GM18498 (cell line): ENCODE data around the gene HES3.
"Not testable (repeated sequence)": the region's sequence is repeated elsewhere in the genome, so short reads cannot be mapped to it uniquely, and the experiment has no call there.

Experiments used
- ATAC-seq: cut with Tn5 transposase; IDR thresholded peaks from one replicate; pipeline ENCODE4 v1.9.1; 2021; ENCODE audit warnings: mild to moderate bottlenecking, moderate library complexity; ENCODE audit not compliant: unreplicated experiment

The HES3 gene

DNA sequence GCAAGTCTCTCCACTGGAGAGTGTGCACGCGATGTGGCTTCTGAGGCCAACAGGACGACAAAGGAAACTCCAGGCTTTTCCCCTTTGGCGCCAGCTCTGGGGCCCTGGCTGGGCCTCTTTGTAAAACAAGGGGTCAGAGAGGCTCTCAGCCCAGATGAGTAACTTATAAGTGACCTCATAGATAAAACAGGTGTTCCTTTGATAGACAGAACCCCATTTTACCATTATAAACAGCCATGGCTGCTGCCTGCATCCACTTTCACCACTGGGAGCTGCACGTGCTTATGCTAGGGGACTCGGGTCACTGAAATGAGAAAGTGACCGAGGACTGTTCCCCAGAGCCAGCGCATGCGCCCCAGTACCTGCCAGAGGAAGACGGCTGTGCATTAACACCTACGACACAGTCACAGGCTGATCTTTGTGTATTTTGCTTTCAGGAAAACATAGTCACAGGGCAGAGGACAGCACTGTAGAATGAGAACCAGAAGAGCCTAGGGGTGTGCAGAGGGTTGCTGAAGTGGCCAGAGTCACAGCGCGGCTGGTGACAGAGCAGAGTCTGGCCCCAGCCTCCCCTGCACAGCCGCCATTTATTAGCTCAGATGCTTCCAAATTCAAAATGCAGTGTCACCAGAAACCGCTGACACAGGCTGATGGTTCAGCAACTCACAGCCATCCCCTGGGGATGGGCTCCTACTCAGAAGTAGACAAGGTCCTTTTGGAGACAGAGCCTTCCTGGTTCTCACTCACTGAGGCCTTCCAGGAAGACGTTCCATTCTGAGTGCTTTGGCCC lies 25.4 kb upstream of the HES3 start:
- ATAC-seq = no peak

DNA sequence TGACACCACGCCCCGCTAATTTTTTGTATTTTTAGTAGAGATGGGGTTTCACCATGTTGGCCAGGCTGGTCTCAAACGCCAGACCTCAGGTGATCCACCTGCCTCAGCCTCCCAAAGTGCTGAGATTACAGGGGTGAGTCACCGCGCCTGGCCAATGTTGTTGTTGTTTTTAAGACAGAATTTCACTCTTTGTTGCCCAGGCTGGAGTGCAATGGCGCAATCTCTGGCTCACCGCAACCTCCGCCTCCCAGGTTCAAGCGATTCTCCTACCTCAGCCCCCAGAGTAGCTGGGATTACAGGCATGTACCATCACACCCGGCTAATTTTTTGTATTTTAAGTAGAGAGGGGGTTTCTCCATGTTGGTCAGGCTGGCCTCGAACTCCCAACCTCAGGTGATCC lies 24.3 kb upstream of the HES3 start:
- ATAC-seq = not testable (repeated sequence)

DNA sequence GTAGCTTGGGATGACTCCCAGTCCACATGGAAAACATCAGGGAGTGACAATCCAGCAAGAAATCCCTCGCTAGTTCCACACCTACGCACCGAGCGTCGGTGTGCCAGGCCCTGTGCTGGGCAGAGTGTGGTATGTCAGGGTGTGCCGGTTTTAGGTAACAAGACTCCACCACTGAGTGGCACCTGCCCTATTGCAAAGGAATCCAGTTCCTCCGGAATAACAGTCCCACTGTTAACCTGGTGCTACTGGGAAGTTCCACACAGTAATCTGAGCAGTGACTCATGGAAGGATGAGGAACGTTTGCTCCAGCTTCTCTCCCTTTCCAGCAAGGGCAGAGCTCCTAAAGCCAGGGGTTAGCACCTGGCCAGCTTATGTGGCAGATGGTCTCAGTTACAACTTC lies 23.7 kb upstream of the HES3 start:
- ATAC-seq = no peak

DNA sequence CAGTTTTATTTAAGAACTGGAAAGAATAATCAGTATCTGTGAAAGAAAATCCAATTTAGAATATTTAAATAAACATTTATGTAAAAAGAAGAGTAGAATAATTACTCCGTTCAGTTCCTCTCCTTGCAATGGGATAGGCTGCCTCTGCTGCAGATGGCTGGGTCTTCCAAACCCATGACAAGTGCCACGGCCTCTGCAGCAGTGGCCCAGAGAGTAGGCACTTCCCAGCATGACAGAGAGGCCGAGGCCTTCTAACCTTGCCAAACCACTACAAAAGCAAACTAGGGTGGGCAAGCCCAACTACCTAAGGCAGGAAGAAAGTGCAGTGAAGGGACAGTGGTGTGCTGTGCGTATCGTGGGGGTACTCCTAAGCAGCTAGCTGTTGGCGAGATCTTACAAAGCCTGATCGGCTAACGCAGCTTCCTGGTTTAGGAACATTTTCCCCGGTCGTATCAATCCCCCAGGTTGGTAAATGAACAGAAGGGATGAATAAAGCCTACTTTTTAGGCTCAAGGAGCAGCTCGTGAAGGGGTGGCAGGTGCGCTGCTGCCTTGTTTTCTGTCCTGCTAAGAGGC lies 22.7 kb upstream of the HES3 start:
- no peak for ATAC-seq

DNA sequence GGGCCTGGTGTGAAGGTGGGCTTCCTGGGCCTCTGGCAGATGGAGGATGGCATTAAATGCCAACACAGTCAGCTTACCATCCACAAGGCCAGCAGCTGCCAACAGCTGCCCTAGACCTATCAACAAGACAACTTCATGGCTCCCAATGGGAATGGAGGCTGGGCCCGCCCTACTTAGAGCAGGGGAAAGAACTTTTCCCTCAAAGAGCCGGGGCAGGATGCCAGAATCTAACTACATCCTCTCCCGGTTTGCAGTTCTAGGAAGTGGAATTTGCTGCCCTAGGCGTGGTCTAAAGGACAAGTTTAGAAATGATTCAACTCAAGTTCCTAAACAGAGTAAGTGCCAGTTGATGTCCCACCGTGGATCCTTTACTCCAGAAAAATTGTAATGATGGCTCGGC lies 21.3 kb upstream of the HES3 start:
- ATAC-seq = no peak

DNA sequence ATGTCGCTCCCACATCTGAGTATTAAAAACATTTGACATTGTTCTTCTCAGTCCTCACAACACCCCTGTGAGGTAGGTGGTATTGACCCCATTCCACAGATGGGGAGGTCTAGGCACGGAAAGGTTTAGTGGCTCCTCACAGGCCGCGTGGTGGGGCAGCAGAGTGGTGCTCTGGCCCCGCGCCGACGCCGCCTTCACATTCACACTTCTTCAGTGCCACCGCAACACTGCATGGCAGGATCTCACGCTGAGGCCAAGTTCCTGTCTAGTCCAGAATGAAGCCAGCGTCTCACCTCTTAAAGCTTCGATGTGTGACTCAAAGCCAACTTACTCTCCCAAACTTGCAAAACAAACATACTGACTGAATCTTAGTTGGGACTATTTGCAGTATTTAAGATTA lies 20.4 kb upstream of the HES3 start:
- no peak for ATAC-seq

DNA sequence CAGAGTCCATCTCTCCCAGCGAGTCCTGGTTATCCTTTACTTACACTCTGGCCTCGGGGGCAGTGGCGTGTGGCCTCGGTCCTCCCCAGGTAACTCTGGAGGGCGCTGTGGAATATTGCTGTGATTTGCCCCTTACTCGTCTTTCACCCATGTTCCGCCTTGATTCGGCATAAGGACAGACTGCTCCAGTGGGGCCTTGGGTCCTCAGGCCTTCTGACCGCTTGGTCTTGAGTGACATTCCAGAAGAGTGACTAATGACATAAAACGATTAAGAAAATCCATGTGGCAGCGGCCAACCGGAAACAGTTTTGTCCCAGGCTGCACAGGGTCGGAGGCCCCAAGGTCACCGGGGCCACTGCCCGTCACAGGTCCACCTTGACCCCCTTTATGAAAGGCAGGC lies 19.3 kb upstream of the HES3 start:
- no peak for ATAC-seq

DNA sequence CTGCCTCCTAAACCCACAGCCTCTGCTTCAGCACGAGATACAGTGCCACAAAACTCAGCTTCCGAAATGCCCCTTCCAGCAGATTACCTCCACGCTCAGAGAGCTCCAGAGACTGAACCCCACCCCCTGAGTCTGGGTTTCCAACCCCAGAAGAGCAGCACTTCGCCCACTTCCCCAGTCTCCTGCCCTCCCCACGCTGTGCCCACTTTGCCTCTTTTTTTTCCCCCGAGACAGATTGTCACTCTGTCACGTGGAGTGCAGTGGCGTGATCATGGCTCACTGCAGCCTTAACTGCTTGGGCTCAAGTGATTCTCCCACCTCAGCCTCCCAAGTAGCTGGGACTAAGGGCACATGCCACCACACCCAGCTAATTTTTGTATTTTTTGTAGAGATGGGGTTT lies 18.3 kb upstream of the HES3 start:
- no peak for ATAC-seq

DNA sequence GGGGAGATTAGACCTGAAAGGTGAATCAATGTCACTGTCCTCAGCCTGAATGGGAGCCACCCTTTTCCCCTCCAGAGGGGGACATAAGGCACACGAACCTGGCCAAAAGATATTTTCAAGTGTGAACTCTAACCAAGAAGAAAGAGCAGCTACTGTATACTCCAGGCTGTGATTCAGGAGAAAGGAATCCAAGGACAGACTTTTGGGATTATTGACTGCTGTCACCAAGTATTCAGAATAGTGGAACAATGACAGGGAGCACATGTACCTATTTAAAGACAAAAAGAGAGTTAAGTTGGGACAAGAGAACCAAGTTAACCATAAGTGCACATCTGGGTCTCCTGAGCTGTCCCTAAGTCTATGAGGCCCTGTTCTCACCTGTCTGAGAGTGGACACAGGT lies 10.6 kb upstream of the HES3 start:
- no peak for ATAC-seq

DNA sequence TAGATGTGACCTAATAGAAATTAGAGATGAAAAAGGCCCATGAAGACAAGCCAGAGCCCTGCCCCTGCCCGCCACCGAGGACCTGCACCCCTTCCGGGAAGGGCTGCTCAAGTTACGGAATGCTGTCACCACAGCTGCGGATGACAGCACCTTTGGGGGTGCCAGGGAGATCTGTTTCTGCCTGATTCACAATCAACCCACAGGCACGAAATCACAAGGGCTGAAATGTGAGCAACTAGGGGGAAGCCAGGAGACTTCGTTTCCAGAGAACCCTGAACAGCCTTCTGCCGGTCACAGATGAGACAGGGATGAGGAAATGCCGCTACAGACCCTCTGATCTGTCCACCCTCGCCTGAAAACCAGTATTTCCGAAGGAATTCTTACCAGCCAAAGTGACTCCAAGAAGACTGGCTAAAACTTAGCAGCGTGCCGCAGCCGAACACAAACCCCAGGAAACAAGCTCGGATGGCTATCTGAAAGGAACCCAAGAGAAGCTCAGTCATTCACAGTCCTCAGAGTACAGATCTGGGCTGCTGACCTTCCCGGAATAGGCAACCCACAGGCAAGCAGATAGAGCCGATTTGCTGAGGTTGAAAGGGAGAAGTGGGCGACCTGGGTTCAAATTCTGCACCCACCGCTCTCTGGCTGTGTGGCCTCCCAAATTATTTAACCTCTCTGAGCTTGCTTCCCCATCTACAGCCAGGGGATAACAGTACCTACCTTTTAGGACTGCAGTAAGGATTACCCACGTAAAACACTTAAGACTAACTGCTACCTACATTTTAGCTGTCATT lies 9.3 kb upstream of the HES3 start:
- ATAC-seq = no peak

DNA sequence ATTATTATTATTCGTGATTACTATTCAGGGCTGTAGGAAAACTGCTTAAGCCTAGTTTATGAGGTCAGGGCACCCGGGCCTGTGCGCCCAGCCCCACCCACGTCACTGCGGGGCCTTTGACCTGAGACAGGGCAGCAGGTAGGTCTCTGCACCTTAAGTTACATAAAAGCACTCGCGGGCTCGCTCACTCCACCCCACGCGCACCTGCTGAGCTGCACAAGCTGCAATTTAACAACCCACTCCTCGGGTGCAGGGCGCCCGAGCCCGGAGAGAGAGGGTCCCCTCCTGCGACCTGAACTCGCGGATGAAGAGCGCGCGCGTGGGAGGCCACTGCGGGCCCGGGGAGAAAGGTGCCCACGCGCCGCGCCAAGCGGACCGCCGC lies 8.7 kb upstream of the HES3 start:
- no peak for ATAC-seq

DNA sequence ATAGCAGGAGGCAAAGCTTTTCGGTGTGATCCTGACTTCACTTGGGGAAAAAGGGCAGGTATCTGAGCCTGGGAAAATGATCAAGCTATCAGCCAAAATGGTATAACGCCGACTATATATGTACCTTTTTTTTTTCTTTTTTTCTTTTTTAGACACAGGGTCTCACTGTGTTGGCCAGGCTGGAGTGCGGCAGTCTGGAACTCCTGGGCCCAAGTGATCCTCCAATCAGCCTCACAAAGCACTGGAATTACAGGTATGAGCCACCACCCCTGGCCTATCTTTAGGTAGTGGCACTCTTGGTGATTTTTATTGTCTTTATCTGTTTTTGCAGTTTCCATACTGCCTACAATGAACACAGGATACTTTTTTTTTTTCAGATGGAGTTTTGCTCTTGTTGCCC lies 6.9 kb upstream of the HES3 start:
- no peak for ATAC-seq

DNA sequence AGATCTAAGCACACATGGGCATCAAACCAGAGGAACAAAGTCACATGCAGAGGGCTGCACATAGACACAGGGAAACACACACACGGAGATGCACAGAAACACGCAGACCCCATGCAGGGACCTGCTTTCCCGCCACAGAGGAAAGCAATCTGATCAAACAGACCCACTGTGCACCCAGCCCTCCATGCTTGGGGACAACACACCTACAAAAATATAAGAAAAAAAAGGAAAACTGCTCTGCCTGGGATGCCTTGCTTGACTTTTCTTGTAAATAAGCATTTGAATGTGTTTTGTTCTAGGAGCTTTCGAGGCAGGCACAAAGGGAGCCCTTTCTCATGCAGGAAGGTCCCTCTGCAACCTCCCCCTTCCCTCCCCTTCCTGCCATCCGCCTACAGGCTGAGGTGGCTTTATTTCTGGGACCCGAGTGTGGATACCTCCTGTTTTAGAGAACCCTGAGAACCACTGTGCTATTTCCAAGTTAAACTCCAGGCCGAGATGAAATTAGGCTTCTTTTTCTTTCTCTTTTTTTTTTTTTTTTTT lies 4.7 kb upstream of the HES3 start:
- ATAC-seq = no peak

DNA sequence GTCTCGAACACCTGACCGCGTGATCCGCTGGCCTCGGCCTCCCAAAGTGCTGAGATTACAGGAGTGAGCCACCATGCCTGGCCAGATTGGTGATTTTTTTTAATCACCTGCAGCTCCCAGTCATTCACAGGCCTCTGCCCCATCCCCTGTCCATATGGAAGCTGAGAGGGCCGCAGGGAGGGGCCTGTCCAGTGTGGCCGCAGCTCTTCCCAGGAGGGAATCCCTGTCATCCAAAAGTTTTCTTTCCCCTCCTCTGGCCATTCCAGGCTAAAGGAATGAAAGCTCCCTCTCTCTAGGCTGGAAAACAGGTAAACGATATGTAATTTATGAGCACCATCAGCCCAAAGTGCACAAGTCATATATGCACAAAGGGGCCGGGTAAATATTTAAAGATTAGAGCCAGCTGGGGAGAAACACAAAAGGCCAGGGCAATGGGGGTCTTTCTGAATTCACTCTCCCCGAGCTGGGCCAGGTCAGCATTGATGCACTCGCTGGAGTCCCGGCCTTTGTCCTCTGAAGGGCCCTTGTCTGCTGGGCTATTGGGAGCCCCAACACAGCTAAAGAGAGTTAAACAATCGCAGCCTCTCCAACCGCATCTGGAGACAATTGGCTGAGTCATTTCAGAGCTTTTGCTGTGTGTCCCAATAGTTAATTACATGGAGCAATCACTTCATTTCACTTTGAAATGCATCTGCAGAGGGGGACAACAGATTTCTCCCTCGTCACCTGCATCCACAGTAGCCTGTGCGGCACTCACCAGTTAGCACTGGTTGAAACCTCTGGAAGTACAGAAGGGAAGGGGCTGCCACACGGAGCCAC lies 3.8 kb upstream of the HES3 start:
- ATAC-seq = no peak

DNA sequence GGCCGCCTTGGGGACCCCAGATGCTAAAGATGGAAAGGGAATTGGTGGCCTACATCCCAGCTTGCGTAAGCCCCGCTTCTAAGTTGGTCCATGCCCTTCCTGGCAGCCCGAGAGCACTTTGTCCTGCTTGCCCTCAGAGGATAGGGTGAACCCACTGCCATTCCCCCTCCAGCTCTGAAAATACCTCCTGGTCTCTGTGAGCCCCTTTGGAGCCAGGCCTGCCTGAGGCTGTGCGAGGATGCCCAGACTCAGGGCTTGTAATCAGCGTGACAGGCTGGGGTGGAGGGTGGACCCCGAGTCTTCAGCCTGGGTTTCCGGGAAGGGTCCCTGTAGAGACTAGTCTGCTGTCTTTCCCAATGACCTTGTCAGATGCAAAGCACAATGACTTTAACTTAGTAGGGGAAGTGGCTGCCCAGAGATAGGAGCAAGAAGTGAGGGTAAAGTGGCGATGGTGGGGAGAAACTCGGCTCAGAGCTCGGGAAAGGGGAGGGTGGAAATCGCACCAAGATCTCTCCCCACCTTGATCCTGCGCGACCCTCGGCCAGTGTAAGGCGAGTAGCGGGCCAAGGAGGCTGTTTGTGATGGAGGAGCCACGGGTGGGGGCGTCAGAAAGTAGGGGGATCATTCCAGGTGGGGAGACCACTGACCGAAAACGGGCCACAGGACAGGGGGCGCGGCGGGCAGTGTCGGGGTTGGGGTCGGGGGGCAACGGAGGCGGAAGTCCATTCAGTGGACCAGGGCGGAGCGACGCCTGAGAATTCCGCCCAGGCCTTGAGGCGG lies 2.7 kb upstream of the HES3 start:
- no peak for ATAC-seq

DNA sequence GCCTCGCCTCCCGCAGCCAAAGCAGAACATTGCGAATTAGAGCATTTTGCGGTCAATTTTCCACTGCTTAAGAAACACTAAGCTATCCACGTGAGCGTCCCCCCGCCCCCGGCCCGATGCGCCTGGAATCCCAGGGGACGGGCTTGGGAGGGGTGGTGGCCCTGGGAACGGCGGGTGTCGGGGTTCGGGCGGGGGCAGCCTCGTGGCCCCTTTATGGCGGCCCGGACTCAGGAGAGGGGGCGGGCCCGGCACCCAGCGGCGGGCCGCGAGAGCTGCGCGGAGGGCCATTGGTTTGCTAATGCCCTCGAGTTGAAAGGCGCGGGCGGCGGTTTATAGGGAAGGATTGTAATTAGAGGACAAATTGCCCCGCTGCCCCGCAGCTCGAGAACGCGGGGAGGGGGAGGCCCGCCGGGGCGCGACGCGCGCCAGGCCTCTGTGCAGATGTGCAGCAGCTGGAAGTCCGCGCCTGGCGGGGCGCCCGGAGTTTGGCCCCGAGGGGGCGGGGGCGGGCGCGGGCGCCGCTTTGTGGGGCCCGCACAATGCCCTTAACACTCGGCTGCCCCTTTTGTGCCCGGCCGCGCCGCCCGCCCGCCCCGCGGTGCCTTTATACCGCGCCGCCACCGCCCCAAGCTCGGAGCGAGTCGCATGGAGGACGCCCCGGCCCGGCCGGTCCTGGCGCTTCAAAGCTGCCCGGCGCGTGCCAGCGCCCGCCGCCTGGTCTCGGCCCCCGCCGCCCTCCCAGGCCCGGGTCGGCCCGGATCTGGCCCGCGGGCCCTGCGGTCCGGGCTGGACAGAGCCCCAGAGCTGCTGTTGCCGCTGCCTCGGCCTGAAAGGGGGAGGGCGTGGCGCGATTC lies 1.9 kb upstream of the HES3 start:
- ATAC-seq = no peak

DNA sequence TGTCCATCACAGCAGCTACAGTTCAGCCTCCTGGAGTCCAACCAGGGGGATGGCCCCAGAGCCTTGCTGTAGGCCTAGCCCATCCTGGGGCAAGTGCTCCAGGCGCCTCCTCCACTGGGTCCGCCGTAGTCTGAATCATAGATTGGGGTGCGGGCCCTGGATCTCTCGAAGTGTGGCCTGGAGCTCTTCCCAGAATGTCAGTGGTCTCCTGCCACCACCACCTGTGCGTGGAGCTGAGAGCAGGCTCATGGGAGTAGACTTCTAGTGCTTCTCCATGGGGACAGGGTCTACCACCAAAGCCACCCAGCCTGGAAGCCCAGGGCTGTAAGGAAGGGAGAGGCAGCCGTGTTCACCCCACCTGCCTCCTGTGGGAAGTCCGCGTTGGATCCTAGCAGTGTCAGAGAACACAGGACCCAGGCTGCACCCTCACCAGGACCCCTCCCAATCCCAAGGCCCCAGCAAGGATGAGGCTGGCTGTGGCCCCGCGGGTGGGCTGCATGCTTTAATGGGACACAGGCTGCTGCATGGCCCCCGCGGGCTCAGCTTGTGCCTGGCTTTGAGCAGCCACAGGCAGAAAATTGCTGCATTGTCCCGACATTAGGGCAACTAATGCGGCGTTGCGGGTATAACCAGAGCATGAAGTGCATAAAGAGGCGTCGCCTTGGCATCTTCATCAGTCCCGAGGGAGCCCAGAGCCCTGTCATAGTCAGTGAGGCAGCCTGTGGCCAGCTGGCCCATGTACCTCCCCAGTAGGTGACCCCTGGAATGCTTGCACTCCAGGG lies 735 bp upstream of the HES3 start:
- no peak for ATAC-seq

DNA sequence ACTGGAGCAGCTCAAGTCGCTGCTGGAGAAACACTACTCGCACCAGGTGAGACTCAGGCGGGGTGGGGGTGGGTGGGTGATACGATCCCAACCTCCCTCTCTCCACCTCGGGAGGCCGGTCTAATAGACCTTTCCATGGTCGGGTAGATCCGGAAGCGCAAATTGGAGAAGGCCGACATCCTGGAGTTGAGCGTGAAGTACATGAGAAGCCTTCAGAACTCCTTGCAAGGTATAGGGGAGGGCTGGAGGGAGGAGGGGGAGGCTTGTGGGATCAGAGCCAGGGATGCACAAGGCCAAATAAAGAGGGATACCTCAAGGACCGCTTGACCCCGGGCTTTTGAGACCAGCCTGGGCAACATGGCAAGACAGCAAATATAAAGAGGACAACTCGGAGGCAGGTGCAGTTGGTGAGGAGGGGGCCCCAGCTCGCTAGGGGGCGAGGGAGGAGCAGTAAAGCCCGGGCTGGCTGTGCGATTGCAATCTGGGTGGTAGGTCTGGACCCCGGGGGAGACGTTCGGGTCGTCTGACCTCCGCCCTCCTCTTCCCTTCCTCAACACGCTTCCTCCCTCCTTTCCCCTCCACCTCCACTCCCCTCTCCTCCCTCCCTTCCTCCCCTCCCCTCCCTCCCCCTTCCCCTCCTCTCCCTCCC lies 546 bp downstream of the HES3 start:
- ATAC-seq = no peak
